ENCODE data around the gene SHE.

DNA sequence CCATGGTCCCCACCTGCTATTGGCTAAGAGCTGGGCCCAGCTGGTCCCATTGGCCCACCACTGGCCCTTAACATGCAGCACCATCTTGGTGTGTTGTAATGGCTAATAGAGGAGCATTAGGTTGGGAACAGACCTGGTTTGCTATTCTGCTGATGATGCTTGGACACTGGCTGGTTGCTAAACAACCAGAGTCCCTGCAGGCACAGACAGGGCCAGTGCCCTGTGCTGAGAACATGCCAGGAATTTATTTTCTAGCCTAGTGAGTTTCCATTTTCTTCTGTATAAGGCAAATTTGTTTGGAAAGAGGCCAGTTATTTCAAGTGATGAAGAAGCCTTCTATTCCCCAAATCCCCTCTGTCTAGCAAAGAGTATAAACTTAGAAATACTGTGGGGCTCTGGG is 43.1 kb downstream of the SHE start:
- TF ChIP-seq CTCF (conservative IDR thresholded peaks at IDR 0.05 in 1 of 2, IDR thresholded peaks at IDR 0.05 in 1 of 2; ENCODE audit: low read depth in 1 of 2, low read length in 2 of 2) (no peak), EZH2 (IDR thresholded peaks at IDR 0.05; ENCODE audit: low read length, missing control alignments) (no peak)

All from fibroblast of lung (primary cell).